GM12801 (cell line): ENCODE measurements around the gene ANAPC5.

Experiments used
- CTCF ChIP-seq: IDR thresholded peaks from one replicate; pipeline ENCODE4 v1.5.1; 2011; ENCODE audit warnings: control low read depth; ENCODE audit not compliant: insufficient read length; ENCODE audit errors: extremely low read depth

Gene ANAPC5

GRCh38 chr12:121391619-121392324, 39.6 kb upstream of the ANAPC5 start:
- no peak for TF ChIP-seq CTCF

- TF ChIP-seq CTCF = no peak
Observed at GRCh38 chr12:121390856-121391255, 38.6 kb upstream of the ANAPC5 start.

GRCh38 chr12:121388421-121388981, 36.3 kb upstream of the ANAPC5 start:
- no peak for TF ChIP-seq CTCF

GRCh38 chr12:121383601-121384021, 31.4 kb upstream of the ANAPC5 start:
- TF ChIP-seq CTCF = no peak

GRCh38 chr12:121379945-121380344, 27.7 kb upstream of the ANAPC5 start:
- no peak for TF ChIP-seq CTCF

- no peak for TF ChIP-seq CTCF
Observed at GRCh38 chr12:121378736-121379135, 26.5 kb upstream of the ANAPC5 start.

- TF ChIP-seq CTCF = no peak
Observed at GRCh38 chr12:121376754-121377697, 24.8 kb upstream of the ANAPC5 start.
